GM12801 (cell line): ENCODE data around the gene ENO3.

ENCODE experiments used
- TF ChIP-seq, protein P1 (sequence below): IDR thresholded peaks from one replicate; pipeline ENCODE4 v1.5.1; 2011; ENCODE audit warnings: control low read depth; ENCODE audit not compliant: insufficient read length; ENCODE audit errors: extremely low read depth

Gene ENO3

DNA sequence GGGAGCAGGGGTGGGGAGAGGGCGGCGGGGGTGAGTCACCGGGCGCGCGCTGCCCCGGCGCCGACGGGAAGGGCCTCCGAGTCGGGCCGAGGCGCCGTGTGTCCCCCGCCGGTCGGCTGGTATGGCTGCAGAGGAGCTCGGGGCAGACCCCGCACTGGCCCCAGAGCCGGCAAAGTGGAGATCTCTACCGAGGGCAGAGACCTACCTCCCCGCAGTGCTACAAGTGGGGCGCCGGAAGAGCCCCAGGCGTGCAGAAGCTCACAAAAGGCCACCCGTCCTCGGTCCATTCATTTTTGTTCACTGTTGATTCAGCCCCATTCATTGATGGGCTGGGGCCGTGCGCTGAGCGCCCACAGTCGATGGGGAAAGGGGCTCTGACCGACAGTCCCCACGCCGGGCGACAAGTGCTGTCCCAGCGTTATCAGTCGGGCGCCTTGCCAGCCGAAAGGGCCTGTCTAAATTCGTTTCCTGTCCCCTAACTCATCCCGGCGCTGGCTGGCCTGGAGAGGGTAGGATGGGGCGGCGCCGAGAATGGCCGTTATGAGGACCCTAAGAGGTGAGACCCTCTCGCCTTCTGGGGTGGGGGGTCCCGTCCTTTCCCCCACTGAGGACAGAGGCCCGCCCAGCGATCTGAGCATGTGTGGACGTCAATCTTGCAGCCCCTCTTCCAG lies 709 bp upstream of the ENO3 start:
- TF ChIP-seq, protein P1, sequence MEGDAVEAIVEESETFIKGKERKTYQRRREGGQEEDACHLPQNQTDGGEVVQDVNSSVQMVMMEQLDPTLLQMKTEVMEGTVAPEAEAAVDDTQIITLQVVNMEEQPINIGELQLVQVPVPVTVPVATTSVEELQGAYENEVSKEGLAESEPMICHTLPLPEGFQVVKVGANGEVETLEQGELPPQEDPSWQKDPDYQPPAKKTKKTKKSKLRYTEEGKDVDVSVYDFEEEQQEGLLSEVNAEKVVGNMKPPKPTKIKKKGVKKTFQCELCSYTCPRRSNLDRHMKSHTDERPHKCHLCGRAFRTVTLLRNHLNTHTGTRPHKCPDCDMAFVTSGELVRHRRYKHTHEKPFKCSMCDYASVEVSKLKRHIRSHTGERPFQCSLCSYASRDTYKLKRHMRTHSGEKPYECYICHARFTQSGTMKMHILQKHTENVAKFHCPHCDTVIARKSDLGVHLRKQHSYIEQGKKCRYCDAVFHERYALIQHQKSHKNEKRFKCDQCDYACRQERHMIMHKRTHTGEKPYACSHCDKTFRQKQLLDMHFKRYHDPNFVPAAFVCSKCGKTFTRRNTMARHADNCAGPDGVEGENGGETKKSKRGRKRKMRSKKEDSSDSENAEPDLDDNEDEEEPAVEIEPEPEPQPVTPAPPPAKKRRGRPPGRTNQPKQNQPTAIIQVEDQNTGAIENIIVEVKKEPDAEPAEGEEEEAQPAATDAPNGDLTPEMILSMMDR = no peak

DNA sequence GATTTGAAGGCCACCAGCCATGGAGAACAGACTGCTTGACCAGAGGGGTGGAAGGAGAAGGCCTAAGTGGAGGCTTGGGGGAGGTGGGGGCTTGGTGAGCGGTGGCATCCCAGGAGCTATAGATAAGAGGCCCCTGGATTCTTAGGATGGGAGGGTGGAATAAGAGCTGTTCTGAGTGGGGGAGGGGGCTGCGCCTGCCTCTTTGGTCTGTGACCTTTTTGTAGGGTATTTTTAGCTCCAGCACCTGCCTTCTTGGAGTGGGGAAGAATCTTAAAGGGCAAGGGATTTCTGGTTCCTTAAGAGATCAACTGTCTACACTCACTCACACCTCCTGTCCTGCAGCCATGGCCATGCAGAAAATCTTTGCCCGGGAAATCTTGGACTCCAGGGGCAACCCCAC lies 567 bp downstream of the ENO3 start:
- TF ChIP-seq, protein P1 = no peak

GRCh38 chr17:4953451-4953961 lies 2.6 kb downstream of the ENO3 start:
- TF ChIP-seq, protein P1 = no peak

DNA sequence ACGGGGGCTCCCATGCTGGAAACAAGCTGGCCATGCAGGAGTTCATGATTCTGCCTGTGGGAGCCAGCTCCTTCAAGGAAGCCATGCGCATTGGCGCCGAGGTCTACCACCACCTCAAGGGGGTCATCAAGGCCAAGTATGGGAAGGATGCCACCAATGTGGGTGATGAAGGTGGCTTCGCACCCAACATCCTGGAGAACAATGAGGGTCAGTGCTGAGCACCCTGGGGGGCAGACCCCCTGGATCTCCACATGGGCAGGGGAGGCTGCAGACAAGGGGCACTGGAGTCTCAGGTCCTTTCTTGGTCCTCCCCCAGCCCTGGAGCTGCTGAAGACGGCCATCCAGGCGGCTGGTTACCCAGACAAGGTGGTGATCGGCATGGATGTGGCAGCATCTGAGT lies 4.2 kb downstream of the ENO3 start:
- TF ChIP-seq, protein P1 = no peak

- TF ChIP-seq, protein P1 = no peak
These were observed 5.7 kb downstream of the ENO3 start for GRCh38 chr17:4956493-4957061.

GRCh38 chr17:4958102-4958501 lies 7.2 kb downstream of the ENO3 start:
- TF ChIP-seq, protein P1 = no peak

DNA sequence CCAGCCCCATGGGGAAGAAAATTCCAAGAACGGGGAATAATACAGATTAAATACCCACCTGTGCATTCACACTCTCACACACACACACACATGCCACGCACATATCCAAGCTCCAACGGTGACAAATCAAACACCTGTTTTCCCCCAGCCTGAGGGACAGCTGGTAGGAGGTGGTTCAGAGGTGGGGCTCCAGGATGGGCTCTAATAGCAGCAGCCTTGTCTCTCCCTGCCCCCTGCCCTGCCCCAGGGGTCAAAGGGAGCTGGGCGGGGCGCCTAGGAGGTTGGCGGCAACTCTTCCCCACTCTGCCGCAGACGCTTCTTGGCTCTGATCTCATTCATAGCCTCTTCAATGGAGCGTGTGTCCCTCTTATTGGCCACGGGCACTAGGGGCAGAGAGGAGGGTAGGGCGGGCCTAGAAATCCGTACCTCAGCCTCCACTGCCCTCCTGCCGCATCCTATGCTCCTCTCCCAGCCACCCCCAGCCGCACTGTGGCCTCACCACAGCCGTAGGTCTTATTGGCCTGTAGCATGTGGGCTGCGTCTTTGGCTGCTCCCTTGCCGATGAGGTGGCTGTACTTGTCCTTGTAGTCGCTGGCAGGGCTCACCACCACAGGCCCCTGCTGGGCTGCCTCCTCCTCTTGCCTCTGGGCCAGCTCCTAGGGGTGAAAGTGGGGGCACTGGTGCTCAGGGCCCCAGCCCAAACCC lies 8.5 kb downstream of the ENO3 start:
- TF ChIP-seq, protein P1 = no peak
